ENCODE data around the gene RYR3.

GRCh38 chr15:33330931-33331330, 20.2 kb downstream of the RYR3 start:
- TF ChIP-seq CTCF (IDR thresholded peaks at IDR 0.05) = no peak
- no peak for TF ChIP-seq ZFX (IDR thresholded peaks at IDR 0.05; ENCODE audit: borderline replicate concordance)
